ENCODE measurements around the gene CAMK1G. TPM values are rescaled to one million over a fixed set of nuclear protein-coding genes. Genes with fewer than 3 reads are reported as not detected.
A peak's percentile ranks its signal among the peaks of the same experiment; 100 is the strongest.

The CAMK1G gene
- total RNA-seq, 4 donors from 2014 or later: 0.23 to 0.34 TPM; not detected in 2

GRCh38 chr1:209576392-209577197, 6.9 kb upstream of the CAMK1G start:
- Histone ChIP-seq H3K27me3 (peaks cover 21% of the 10 kb centered on the region), H3K4me1 (no peaks in the 10 kb centered on the region), H3K4me3 (no peak overlapping the region), H3K27ac (no peak overlapping the region), H3K9me3 (no peaks in the 10 kb centered on the region), H3K36me3 (no peaks in the 10 kb centered on the region)
- WGBS: 23% methylated on average over 12 of the region's 12 CpGs
- peak; percentile 78 to 85 for DNase-seq (ENCODE audit: low spot score in 2 of 2)
- TF ChIP-seq POLR2AphosphoS5 (IDR thresholded peaks at IDR 0.05) (no peak), CTCF (IDR thresholded peaks at IDR 0.05) (peak; percentile 75 to 91), EP300 (IDR thresholded peaks at IDR 0.05) (no peak)

GRCh38 chr1:209577346-209577745, 6.2 kb upstream of the CAMK1G start:
- no peak overlapping the region for H3K27ac ChIP-seq
- no peaks in the 10 kb centered on the region for H3K36me3 ChIP-seq
- H3K27me3 ChIP-seq: peaks cover 19% of the 10 kb centered on the region
- H3K9me3 ChIP-seq: no peaks in the 10 kb centered on the region
- 74% methylated on average over 3 of the region's 3 CpGs for WGBS
- TF ChIP-seq POLR2A (IDR thresholded peaks at IDR 0.05) (no peak), EP300 (IDR thresholded peaks at IDR 0.05) (no peak), POLR2AphosphoS5 (IDR thresholded peaks at IDR 0.05) (no peak), CTCF (IDR thresholded peaks at IDR 0.05) (no peak)
- H3K4me1 ChIP-seq: no peaks in the 10 kb centered on the region
- H3K4me3 ChIP-seq: no peak overlapping the region
- no peak for DNase-seq (ENCODE audit: low spot score in 2 of 2)

GRCh38 chr1:209580577-209580976, 2.9 kb upstream of the CAMK1G start:
- no peak for TF ChIP-seq POLR2AphosphoS5 (IDR thresholded peaks at IDR 0.05)
- TF ChIP-seq EP300 (IDR thresholded peaks at IDR 0.05): no peak
- TF ChIP-seq CTCF (IDR thresholded peaks at IDR 0.05): no peak
- Histone ChIP-seq H3K27me3 (peaks cover 47% of the 10 kb centered on the region), H3K27ac (no peak overlapping the region), H3K36me3 (no peaks in the 10 kb centered on the region), H3K4me1 (peaks cover 7% of the 10 kb centered on the region), H3K4me3 (no peak overlapping the region), H3K9me3 (no peaks in the 10 kb centered on the region)
- 66% methylated on average over 2 of the region's 2 CpGs for whole genome bisulfite sequencing
- no peak for DNase-seq (ENCODE audit: low spot score in 2 of 2)

- Histone ChIP-seq H3K9me3 (no peaks in the 10 kb centered on the region), H3K36me3 (no peaks in the 10 kb centered on the region), H3K27me3 (peaks cover 47% of the 10 kb centered on the region), H3K4me1 (peaks cover 12% of the 10 kb centered on the region), H3K4me3 (peak overlapping the region; percentile 4), H3K27ac (no peak overlapping the region)
- TF ChIP-seq CTCF (IDR thresholded peaks at IDR 0.05) (no peak), POLR2A (IDR thresholded peaks at IDR 0.05) (no peak), EP300 (IDR thresholded peaks at IDR 0.05) (no peak), POLR2AphosphoS5 (IDR thresholded peaks at IDR 0.05) (no peak)
- WGBS: 35% methylated on average over 13 of the region's 13 CpGs
- DNase-seq (ENCODE audit: low spot score in 2 of 2): no peak
Measured at GRCh38 chr1:209584231-209584672, 738 bp downstream of the CAMK1G start.

GRCh38 chr1:209585197-209585596, 1.7 kb downstream of the CAMK1G start:
- no peak overlapping the region for H3K4me3 ChIP-seq
- TF ChIP-seq CTCF (IDR thresholded peaks at IDR 0.05) (no peak), EP300 (IDR thresholded peaks at IDR 0.05) (no peak), POLR2A (IDR thresholded peaks at IDR 0.05) (no peak), POLR2AphosphoS5 (IDR thresholded peaks at IDR 0.05) (no peak)
- H3K27ac ChIP-seq: no peak overlapping the region
- whole genome bisulfite sequencing: 38% methylated on average over 5 of the region's 5 CpGs
- no peaks in the 10 kb centered on the region for H3K36me3 ChIP-seq
- no peaks in the 10 kb centered on the region for H3K9me3 ChIP-seq
- peaks cover 46% of the 10 kb centered on the region for H3K27me3 ChIP-seq
- H3K4me1 ChIP-seq: peaks cover 12% of the 10 kb centered on the region
- no peak for DNase-seq (ENCODE audit: low spot score in 2 of 2)
